B cell (primary cell): Measurements from ENCODE around the gene ADGRE2.

ENCODE experiments used
- EZH2 ChIP-seq: IDR thresholded peaks from 2 replicates; pipeline ENCODE4 v1.6.1; 2012; ENCODE audit warnings: borderline replicate concordance, low read depth, mild to moderate bottlenecking, moderate library complexity, low read length; ENCODE audit not compliant: insufficient read depth, poor library complexity, severe bottlenecking
- TF ChIP-seq, protein P1 (sequence below): fragments of 200-600 bp; IDR thresholded peaks from one replicate; pipeline ENCODE4 v1.8.0; 2022; ENCODE audit warnings: antibody characterized with exemption, mild to moderate bottlenecking

DNA sequence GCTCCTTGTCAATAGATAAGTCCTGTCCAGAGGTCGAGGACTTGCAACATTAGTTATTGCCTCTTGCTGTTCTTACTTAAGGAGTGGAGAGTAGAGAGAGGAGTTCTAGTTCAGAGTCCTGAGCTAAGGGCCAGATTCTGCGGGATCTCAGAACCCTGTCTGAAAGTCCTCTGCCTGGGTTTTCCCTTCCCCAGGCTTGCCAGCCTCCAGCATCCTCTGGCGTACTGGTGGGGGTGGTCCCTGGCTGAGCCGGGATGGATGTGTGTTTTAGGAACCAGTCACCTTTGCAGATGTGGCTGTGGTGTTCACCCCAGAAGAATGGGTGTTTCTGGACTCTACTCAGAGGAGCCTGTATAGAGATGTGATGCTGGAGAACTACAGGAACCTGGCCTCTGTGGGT is 62.5 kb downstream of the ADGRE2 start:
- TF ChIP-seq, protein P1, sequence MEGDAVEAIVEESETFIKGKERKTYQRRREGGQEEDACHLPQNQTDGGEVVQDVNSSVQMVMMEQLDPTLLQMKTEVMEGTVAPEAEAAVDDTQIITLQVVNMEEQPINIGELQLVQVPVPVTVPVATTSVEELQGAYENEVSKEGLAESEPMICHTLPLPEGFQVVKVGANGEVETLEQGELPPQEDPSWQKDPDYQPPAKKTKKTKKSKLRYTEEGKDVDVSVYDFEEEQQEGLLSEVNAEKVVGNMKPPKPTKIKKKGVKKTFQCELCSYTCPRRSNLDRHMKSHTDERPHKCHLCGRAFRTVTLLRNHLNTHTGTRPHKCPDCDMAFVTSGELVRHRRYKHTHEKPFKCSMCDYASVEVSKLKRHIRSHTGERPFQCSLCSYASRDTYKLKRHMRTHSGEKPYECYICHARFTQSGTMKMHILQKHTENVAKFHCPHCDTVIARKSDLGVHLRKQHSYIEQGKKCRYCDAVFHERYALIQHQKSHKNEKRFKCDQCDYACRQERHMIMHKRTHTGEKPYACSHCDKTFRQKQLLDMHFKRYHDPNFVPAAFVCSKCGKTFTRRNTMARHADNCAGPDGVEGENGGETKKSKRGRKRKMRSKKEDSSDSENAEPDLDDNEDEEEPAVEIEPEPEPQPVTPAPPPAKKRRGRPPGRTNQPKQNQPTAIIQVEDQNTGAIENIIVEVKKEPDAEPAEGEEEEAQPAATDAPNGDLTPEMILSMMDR: no peak
- no peak for TF ChIP-seq EZH2
